ENCODE results near the gene F8.
A peak's percentile ranks its signal among the peaks of the same experiment; 100 is the strongest.
"Not testable (repeated sequence)": the region's sequence is repeated elsewhere in the genome, so short reads cannot be mapped to it uniquely, and the experiment has no call there.

The F8 gene

GRCh38 chrX:154986826-154987575, 35.5 kb downstream of the F8 start:
- no peak for DNase-seq (ENCODE audit: low read depth, low spot score)

DNA sequence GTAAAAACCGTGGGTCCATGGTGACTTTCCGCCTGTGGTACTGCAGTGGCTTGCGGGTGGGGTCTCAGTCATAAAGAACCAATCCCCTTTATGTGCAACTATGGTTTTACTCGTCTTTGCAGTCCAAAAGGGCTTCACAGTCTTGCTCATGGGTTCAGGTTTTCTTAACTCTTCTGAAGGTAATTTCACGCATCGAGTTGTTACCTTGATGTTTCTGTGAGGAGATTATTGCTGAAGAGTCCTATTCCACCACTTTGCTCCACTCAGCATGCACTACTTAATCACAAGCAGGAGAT, 41.5 kb downstream of the F8 start:
- no peak for DNase-seq (ENCODE audit: low read depth, low spot score)

DNA sequence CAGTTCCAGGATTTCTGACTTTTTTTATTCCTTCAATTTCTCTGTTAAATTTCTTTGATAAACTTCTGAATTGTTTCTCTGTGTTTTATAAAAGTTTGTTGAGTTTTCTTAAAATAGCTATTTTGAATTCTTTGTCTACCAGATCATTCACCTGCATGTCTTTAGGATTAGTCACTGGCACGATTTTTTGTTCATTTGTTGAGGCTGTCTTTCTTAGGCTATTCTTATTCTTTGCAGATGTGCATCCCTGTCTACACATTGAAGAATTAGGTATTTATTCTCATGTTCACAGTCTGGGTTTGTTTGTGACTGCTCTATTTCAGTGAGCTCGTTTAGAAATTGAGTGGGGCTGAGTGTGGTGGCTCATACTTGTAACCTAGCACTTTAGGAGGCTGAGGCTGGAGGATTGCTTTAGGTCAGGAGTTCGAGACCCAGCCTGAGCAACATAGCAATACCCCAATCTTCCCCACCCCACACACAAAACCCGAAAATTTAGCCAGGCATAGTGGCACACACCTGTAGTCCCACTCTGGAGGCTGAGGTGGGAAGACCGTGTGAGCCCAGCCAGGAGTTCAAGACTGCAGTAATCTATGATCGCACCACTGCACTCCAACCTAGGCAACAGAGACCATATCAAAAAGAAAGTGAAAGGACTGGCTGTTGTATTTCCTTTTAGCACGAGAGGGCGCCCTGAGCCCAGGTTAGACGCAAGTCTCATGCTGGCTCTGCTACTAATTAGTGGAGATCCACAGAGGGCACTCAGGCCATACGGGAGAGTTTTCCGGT, 42.0 kb downstream of the F8 start:
- peak; percentile 36 for DNase-seq (ENCODE audit: low read depth, low spot score)

- DNase-seq (ENCODE audit: low read depth, low spot score): no peak
Observed at GRCh38 chrX:154979629-154980028, 42.9 kb downstream of the F8 start.

DNA sequence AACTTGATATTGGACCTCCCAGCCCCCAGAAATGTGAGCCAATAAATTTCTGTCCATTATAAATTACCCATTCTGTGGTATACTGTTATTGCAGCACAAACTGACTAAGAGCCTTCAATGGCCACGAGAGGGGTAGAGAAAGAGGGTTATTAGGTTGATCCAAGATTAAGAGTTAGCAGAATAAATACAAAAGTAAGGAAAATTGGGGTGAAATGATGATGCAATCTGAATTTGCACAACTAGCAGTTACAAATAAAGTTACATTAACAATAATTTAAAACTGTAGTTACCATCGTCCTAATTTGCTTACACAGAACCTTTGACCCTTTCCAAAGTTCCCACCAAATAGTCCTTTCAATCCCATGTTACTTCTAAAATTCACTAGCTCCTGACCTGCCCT, 54.2 kb downstream of the F8 start:
- DNase-seq (ENCODE audit: low read depth, low spot score): no peak

- no peak for DNase-seq (ENCODE audit: low read depth, low spot score)
Observed at GRCh38 chrX:154967603-154968002, 54.9 kb downstream of the F8 start.

DNA sequence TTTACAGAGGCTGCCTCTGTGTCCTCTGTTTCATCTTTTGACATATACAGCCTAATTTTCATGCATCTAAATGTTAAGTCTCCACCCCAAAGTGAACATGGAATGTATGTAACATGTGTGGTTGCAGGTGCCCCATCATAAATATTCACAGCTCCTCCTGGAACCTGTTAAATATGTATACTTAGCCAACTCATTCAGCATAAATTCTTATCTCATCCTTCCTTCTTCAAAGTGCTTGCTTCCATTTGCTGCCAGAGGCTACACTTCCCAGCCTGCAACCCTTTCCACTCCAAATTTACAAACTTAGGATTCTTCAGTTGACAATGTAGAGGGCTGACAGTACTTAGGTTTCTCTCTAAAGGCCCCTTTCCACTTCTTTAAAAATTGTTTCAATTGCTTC, 60.6 kb downstream of the F8 start:
- no peak for DNase-seq (ENCODE audit: low read depth, low spot score)

GRCh38 chrX:154955799-154956198, 66.7 kb downstream of the F8 start:
- DNase-seq (ENCODE audit: low read depth, low spot score): not testable (repeated sequence)

DNA sequence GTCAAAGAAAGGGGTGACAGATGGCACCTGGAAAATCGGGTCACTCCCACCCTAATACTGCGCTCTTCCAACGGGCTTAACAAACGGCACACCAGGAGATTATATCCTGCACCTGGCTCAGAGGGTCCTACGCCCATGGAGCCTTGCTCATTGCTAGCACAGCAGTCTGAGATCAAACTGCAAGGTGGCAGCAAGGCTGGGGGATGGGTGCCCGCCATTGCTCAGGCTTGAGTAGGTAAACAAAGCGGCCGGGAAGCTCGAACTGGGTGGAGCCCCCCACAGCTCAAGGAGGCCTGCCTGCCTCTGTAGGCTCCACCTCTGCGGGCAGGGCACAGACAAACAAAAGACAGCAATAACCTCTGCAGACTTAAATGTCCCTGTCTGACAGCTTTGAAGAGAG, 83.3 kb downstream of the F8 start:
- DNase-seq (ENCODE audit: low read depth, low spot score): not testable (repeated sequence)

DNA sequence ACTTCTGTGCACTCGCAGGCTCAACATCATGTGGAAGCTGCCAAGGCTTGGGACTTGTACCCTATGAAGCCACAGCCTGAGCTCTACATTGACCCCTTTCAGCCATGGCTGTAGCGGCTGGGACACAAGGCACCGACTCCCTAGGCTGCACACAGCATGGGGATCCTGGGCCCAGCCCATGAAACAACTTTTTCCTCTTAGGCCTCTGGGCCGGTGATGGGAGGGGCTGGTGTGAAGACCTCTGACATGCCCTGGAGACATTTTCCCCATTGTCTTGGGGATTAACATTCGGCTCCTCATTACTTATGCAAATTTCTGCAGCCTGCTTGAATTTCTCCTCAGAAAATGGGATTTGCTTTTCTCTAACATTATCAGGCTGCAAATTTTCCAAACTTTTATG, 97.8 kb downstream of the F8 start:
- DNase-seq (ENCODE audit: low read depth, low spot score): not testable (repeated sequence)

DNA sequence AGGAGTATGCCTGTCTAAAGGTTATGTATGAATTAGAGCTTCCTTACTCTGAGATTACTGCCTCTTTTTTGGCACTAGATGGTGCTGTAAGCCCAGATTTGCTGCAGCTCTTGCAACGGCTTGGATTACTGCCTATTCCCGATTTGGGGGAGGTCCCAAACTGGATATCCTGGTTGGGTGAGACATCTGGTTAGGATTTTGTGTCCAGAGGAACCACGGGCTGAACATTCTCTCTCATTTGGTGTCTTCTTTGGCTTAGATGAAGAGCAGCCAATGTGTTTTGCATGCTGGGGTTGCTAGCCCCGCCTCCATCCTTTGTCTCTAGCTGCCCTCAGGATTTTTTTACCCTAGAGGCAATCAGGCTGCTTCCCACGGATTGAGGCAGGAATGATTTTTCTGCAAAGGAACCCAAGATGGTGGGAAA, 104.5 kb downstream of the F8 start:
- DNase-seq (ENCODE audit: low read depth, low spot score): no peak

DNA sequence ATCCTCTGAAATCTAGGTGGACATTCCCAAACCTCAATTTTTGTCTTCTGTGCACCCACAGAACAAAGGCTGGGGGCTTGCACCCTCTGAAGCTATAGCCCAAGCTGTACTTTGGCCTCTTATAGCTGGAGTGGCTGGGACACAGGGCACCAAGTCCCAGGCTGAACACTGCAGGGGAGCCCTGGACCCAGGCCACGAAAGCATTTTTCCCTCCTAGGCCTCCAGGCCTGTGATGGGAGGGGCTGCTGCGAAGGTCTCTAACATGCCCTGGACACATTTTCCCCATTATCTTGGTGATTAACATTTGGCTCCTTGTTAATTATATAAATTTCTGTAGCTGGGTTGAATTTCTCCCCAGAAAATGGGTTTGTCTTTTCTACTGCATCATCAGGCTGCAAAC, 108.5 kb downstream of the F8 start:
- DNase-seq (ENCODE audit: low read depth, low spot score): no peak

DNA sequence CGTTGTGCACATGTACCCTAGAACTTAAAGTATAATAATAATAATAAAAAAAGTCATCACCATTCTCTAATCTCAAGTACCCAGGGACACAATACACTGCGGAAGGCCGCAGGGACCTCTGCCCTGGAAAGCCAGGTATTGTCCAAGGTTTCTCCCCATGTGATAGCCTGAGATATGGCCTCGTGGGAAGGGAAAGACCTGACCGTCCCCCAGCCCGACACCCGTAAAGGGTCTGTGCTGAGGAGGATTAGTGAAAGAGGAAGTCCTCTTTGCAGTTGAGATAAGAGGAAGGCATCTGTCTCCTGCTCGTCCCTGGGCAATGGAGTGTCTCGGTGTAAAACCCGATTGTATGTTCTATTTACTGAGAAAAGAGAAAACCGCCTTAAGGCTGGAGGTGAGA, 112.0 kb downstream of the F8 start:
- not testable (repeated sequence) for DNase-seq (ENCODE audit: low read depth, low spot score)

- not testable (repeated sequence) for DNase-seq (ENCODE audit: low read depth, low spot score)
Observed at GRCh38 chrX:154910048-154910447, 112.5 kb downstream of the F8 start.

GRCh38 chrX:154908821-154909220, 113.7 kb downstream of the F8 start:
- DNase-seq (ENCODE audit: low read depth, low spot score): no peak

- no peak for DNase-seq (ENCODE audit: low read depth, low spot score)
Observed at GRCh38 chrX:154902408-154902807, 120.1 kb downstream of the F8 start.

- no peak for DNase-seq (ENCODE audit: low read depth, low spot score)
Observed at GRCh38 chrX:154900323-154900722, 122.2 kb downstream of the F8 start.

GRCh38 chrX:154892296-154892695, 130.2 kb downstream of the F8 start:
- no peak for DNase-seq (ENCODE audit: low read depth, low spot score)

DNA sequence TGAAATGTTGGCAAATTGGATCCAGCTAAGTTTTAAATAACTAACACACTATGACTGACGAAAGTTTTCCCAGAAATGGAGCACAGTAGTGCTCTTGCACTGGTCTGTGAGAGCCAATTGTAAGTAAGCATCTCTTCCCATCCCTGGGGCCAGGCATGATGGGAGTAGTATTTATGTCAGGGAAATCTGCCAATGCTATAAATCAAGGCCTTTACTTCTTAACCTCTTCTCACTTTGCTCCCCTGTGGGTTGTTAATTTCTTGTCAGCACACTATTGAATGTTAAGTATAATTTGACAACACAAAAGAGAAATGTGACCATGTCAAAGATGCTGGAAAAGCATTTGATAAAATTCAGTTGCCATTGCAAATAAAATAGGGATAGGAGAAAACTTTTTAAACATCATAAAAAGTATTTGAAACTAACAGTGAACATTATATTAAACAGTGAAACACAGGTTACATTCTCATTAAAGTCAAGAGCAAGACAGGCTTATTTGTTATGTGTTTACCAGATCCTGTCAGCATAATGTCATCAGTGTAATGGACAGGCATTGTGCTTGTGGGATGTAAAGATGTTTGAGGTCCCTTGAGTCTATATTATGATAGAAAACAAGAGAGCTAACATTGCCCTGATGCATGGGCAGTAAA, 131.4 kb downstream of the F8 start:
- DNase-seq (ENCODE audit: low read depth, low spot score): no peak

DNA sequence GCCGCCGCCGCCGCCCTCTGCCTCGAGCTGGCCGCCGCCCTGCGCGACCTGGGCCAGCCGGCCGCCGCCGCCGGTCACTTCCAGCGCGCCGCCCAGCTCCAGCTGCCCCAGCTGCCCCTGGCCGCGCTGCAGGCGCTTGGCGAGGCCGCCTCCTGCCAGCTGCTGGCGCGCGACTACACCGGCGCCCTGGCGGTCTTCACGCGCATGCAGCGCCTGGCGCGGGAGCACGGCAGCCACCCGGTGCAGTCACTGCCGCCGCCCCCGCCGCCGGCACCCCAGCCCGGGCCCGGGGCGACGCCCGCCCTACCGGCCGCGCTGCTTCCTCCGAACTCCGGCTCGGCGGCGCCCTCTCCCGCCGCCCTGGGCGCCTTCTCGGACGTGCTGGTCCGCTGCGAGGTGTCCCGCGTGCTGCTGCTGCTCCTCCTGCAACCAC, 135.7 kb downstream of the F8 start:
- DNase-seq (ENCODE audit: low read depth, low spot score): not testable (repeated sequence)

- DNase-seq (ENCODE audit: low read depth, low spot score): peak; percentile 2
Observed at GRCh38 chrX:154886069-154886788, 136.3 kb downstream of the F8 start, which contains the start of gene F8A1. F8A1 (plus strand) TSS chrX:154886355; CDS start chrX:154886375, 20 bp downstream.

DNA sequence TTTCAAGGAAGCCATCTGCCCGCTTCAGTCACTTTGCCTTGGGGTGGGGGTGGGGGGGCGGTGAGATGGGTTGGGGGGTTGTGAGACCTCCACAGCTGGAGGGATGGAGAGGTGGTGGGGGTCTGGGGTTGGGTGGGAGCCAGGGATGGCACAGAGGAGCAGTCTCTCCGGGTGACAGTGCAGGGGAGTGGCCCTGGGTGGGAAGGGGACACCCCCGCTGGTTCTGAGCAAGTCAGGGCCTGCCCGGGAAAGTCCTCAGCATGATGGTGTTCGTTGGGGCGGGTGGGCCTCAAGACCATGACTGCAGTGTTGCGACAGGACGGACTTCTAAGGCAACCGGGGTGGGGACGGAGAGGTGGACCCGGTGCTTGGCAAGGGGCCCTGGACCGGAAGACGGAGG, 137.0 kb downstream of the F8 start:
- not testable (repeated sequence) for DNase-seq (ENCODE audit: low read depth, low spot score)
